Measurements from ENCODE around the gene AMOTL2.

Gene AMOTL2

GRCh38 chr3:134328147-134328591, 46.1 kb downstream of the AMOTL2 start:
- H3K4me3 ChIP-seq (ENCODE audit: low read depth, low read length), result no peak overlapping the region
- TF ChIP-seq CTCF (IDR thresholded peaks at IDR 0.05; ENCODE audit: borderline replicate concordance, insufficient read depth, low read depth, low read length), result no peak

- no peak for TF ChIP-seq CTCF (IDR thresholded peaks at IDR 0.05; ENCODE audit: borderline replicate concordance, insufficient read depth, low read depth, low read length)
Observed at GRCh38 chr3:134327594-134327975, 46.7 kb downstream of the AMOTL2 start.

GRCh38 chr3:134326760-134327593, 47.3 kb downstream of the AMOTL2 start:
- no peak for TF ChIP-seq CTCF (IDR thresholded peaks at IDR 0.05; ENCODE audit: borderline replicate concordance, insufficient read depth, low read depth, low read length)
- H3K4me3 ChIP-seq (ENCODE audit: low read depth, low read length), result no peak overlapping the region

More at GRCh38 chr3:134327594-134327975, 46.7 kb downstream of the AMOTL2 start:
- no peak overlapping the region for H3K4me3 ChIP-seq (ENCODE audit: low read depth, low read length)

DNA sequence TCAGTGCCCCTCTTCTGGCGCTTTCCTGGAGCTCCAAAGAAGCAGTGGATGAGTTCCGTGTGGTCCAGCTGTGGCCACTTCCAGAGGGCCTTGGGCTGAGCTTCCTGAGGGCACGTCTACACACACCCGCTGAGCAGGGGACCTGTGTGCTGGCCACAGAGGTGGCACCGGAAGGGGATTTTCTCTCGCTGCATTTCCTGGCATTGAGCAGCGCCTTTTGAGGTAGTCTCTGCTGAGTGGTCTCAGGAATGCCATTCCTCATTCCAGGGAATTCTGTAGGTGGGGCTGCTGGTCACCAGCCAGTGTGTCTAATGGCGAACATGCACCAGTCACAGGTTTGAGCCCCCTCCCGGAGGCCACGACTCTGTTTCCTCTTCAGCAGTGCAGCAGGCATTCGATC, 48.1 kb downstream of the AMOTL2 start:
- H3K4me3 ChIP-seq (ENCODE audit: low read depth, low read length), result no peak overlapping the region
- no peak for TF ChIP-seq CTCF (IDR thresholded peaks at IDR 0.05; ENCODE audit: borderline replicate concordance, insufficient read depth, low read depth, low read length)

GRCh38 chr3:134325706-134326105, 48.5 kb downstream of the AMOTL2 start:
- H3K4me3 ChIP-seq (ENCODE audit: low read depth, low read length), result no peak overlapping the region
- TF ChIP-seq CTCF (IDR thresholded peaks at IDR 0.05; ENCODE audit: borderline replicate concordance, insufficient read depth, low read depth, low read length), result no peak

- H3K4me3 ChIP-seq (ENCODE audit: low read depth, low read length), result no peak overlapping the region
- no peak for TF ChIP-seq CTCF (IDR thresholded peaks at IDR 0.05; ENCODE audit: borderline replicate concordance, insufficient read depth, low read depth, low read length)
Observed at GRCh38 chr3:134325061-134325705, 49.1 kb downstream of the AMOTL2 start.
